Adrenal gland (tissue), 5 donors: Measurements from ENCODE around the gene CADPS.

Experiments
- POLR2A ChIP-seq, 2 donors: fragments of 450-650 bp; IDR thresholded peaks; one replicate each; pipeline ENCODE4 v1.6.1; 2017; ENCODE audit warnings: antibody characterized with exemption in 2 of 2, mild to moderate bottlenecking in 2 of 2, moderate library complexity in 1 of 2
- TF ChIP-seq, protein P1 (sequence below), 6 experiments: fragments of 450-650 bp in 4 of 6; fragments of 200-600 bp in 2 of 6; sonication (generic) in 1 of 6; IDR thresholded peaks; 1 replicate in 5 of 6; 2 replicates in 1 of 6; pipeline versions ENCODE4 v1.5.1 to v1.8.0; 2016 to 2021; ENCODE audit warnings: antibody characterized with exemption in 6 of 6, mild to moderate bottlenecking in 2 of 6, moderate library complexity in 1 of 6
- donor health status: DM: no; HTN: no; CAD: no.

DNA sequence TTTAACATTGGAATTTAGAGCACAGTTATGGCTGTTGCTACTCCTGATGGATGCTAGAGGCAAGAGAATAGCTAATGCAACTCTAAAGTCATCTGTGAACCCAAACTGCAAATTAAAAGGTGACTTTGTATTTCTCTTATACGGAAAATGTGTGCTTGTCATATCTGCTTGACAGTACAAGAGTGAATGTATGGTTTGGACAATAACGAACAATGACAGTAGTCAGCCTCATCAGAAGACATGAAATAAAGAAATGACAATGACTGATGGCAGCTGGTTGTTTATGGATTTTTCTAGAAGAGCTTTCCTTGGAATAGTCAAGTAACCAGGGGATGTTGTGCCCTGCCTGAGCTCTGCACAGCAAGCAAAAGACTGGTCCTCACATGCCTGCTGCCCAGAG, 333.0 kb downstream of the CADPS start:
- no peak for TF ChIP-seq POLR2A (IDR thresholded peaks at IDR 0.05)
- TF ChIP-seq, protein P1, sequence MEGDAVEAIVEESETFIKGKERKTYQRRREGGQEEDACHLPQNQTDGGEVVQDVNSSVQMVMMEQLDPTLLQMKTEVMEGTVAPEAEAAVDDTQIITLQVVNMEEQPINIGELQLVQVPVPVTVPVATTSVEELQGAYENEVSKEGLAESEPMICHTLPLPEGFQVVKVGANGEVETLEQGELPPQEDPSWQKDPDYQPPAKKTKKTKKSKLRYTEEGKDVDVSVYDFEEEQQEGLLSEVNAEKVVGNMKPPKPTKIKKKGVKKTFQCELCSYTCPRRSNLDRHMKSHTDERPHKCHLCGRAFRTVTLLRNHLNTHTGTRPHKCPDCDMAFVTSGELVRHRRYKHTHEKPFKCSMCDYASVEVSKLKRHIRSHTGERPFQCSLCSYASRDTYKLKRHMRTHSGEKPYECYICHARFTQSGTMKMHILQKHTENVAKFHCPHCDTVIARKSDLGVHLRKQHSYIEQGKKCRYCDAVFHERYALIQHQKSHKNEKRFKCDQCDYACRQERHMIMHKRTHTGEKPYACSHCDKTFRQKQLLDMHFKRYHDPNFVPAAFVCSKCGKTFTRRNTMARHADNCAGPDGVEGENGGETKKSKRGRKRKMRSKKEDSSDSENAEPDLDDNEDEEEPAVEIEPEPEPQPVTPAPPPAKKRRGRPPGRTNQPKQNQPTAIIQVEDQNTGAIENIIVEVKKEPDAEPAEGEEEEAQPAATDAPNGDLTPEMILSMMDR (IDR thresholded peaks at IDR 0.05): no peak
